Fibroblast of lung (primary cell): ENCODE measurements around the gene FMN1.

Experiments used
- CTCF ChIP-seq, 2 donors: IDR thresholded peaks in 1 of 2; conservative IDR thresholded peaks in 1 of 2; 1 replicate in 1 of 2; 2 replicates in 1 of 2; pipeline ENCODE4 v1.5.1; 2011 to 2012; ENCODE audit warnings: low read length in 2 of 2, control low read depth in 1 of 2, inconsistent platforms in 1 of 2, low read depth in 1 of 2, mild to moderate bottlenecking in 1 of 2
- EZH2 ChIP-seq: IDR thresholded peaks from 2 replicates; pipeline ENCODE4 v1.5.1; 2012; ENCODE audit warnings: low read length, control low read depth, mild to moderate bottlenecking; ENCODE audit errors: missing control alignments

DNA sequence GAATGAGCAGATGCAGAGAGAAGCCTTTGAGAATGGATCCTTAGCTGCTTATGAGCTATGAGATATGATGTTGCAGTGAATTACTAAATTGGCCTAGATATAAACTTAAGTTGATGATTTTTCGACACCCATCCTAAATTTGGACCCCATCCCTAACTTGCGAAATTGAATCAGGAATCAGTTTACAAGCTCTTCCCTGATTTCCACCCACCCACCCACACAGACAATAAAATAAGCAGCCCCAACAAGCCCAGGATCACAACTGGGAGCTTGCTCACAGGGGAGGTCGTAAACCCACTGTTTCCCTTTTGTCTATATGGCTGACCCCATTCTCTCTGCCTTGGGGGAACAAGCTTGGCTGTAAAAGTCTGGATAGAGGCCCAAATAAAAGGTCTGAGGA, 419.4 kb downstream of the FMN1 start:
- no peak for TF ChIP-seq CTCF (conservative IDR thresholded peaks at IDR 0.05 in 1 of 2, IDR thresholded peaks at IDR 0.05 in 1 of 2; ENCODE audit: low read depth in 1 of 2, low read length in 2 of 2)
- no peak for TF ChIP-seq EZH2
